Activated naive CD4-positive, alpha-beta T cell treated with anti-CD3 and anti-CD28 coated beads, Interleukin-2, amount 50 U/mL, for 72 hours (primary cell): Measurements from ENCODE around the gene CDR2. TPM values are rescaled to one million over a fixed set of nuclear protein-coding genes. Genes with fewer than 3 reads are reported as not detected.
"Not testable (repeated sequence)": the region's sequence is repeated elsewhere in the genome, so short reads cannot be mapped to it uniquely, and the experiment has no call there.

ENCODE experiments used
- ATAC-seq, 2 donors: fragments of 150-1000 bp; cut with Tn5 transposase; 2 replicates each; pipeline ENCODE4 v1.10.0; 2021; ENCODE audit warnings: mild to moderate bottlenecking in 2 of 2, moderate library complexity in 2 of 2
- DNase-seq, 2 donors: peaks; one replicate each; pipeline ENCODE4 v3.0.0; 2021 to 2022; ENCODE audit warnings: low spot score in 2 of 2
- H3K27ac Mint-ChIP-seq, 2 donors: one replicate each; pipeline ENCODE4 v1.8.0; 2022; ENCODE audit warnings: mild to moderate bottlenecking in 2 of 2, mixed read lengths in 2 of 2
- H3K36me3 Mint-ChIP-seq, 2 donors: one replicate each; pipeline ENCODE4 v1.8.0; 2022; ENCODE audit warnings: mixed read lengths in 2 of 2
- H3K9me3 Mint-ChIP-seq, 2 donors: one replicate each; pipeline ENCODE4 v1.8.0; 2022; ENCODE audit warnings: mixed read lengths in 2 of 2
- total RNA-seq, 2 donors: library from RNA; stranded (reverse); gene quantifications; one replicate each; pipeline ENCODE4 v1.2.3, GENCODE V29; 2022

Gene CDR2
- total RNA-seq, 2 donors from 2014 or later: 26.8 to 44.4 TPM

GRCh38 chr16:22385196-22385595 lies 10.8 kb upstream of the CDR2 start:
- no peaks in the 10 kb centered on the region for H3K9me3 Mint-ChIP-seq
- H3K36me3 Mint-ChIP-seq: no peaks in the 10 kb centered on the region
- DNase-seq: no peak
- H3K27ac Mint-ChIP-seq: no peak overlapping the region
- no peak for ATAC-seq

DNA sequence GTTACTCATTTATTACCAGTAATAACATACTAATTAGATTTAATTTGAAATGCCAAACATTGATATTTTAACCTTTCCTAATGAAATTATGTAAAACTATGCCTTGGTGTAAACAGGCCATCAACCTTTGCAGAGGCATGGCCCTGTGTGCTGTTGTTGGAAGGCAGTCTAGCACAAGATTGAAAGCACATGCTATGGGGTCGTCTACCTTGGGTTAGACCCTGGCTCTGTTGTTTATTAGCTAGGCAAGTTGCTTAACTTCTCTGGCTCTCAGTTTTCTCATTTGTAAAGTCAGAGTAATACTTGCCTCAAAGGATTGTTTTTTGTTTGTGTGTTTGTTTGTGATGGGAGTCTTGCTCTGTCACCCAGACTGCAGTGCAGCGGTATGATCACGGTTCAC lies 9.4 kb upstream of the CDR2 start:
- H3K9me3 Mint-ChIP-seq: no peaks in the 10 kb centered on the region
- DNase-seq (no peak), ATAC-seq (no peak)
- no peaks in the 10 kb centered on the region for H3K36me3 Mint-ChIP-seq
- no peak overlapping the region for H3K27ac Mint-ChIP-seq

GRCh38 chr16:22381392-22381791 lies 7.0 kb upstream of the CDR2 start:
- DNase-seq: no peak
- H3K27ac Mint-ChIP-seq: no peak overlapping the region
- ATAC-seq: no peak
- no peaks in the 10 kb centered on the region for H3K36me3 Mint-ChIP-seq
- H3K9me3 Mint-ChIP-seq: no peaks in the 10 kb centered on the region

DNA sequence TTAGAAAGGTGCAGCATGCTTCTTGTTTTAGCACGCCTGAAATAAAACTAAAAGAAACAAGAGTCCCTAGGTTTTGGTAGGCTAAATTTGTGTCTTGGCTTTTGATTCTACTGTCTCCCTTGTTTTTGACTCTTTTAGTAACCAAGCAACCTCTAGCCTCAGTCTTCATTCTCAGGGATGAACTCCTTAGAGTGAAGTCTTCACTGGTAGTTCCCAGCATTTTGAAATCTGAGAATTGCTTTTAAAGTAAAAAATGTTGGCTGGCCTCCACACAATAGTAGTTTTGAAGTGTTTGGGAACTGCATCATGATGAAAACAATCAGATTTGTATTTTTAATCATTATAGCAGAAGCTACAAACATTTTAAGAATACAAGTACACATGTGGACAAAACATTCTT lies 6.1 kb upstream of the CDR2 start:
- no peak overlapping the region for H3K27ac Mint-ChIP-seq
- H3K9me3 Mint-ChIP-seq: no peaks in the 10 kb centered on the region
- no peak for ATAC-seq

GRCh38 chr16:22379656-22380055 lies 5.2 kb upstream of the CDR2 start:
- Mint-ChIP-seq H3K9me3 (no peaks in the 10 kb centered on the region), H3K36me3 (no peaks in the 10 kb centered on the region), H3K27ac (no peak overlapping the region)
- DNase-seq (no peak), ATAC-seq (no peak)

More for the DNA sequence above, 6.1 kb upstream of the CDR2 start:
- no peaks in the 10 kb centered on the region for H3K36me3 Mint-ChIP-seq
- no peak for DNase-seq

DNA sequence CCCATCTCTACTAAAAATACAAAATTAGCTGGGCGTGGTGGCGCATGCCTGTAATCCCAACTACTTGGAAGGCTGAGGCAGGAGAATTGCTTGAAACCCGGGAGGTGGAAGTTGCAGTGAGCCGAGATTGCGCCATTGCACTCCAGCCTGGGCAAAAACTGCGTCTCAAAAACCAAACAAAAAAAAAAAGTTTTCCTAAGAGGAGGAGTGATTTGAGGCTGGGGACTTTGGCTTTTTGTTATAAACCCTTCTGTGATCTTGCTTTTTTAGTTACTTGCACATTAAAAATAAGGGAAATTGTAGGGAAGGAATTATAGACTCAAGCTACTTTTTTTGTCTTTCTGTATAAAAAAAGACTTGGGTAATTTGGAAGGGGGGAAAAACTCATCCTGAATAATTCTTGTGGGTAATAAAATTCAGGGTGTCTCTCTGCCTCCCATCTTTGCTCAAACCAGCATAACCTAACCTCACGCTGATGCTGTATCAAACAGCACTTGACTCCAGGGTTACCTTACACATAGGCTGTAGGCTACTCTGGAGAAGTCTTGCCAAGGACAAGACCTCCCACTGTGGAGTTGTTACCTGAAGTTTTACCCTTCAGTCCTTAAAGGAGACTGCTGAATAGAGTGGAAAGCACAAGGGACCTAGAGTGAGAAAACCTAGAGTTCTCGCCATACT lies 1.7 kb upstream of the CDR2 start:
- no peak for ATAC-seq
- H3K27ac Mint-ChIP-seq: no peak overlapping the region

DNA sequence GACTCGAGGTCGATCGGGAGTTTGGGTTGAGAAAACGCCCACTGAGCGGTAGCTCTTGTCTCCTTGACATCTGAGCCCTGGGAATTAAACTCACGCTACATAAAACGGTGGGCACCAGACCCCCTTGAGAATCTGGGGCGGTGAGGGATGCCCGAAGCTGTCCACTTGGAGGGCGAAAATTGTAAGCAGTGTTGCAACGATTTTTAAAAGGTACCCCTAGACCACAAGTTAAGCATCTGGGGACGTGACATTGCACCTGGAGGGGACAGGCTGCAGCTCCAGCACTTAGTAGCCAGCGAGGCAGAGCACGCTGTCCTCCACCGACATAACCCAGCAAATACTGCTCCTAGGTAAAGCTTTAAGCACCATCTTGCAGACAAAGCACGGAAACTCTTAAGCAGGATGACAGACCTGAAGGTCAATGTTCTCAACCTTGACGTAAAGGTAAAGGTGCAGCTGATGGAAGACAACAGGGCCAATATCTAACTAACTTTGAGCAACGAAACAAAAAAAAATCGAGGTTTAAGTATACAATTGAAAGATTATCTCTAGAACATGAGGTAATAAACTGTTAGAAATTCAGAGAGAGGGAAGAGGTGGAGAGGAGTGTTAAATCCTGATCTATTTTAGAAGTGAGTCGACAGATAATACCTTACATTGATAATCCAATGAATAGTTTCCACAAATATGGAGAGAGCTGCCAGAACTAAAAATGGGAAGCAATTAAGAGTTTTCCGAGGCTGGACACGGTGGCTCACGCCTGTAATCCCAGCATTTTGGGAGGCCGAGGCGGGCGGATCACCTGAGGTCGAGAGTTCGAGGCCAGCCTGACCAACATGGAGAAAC lies 921 bp upstream of the CDR2 start:
- Mint-ChIP-seq H3K36me3 (peaks cover 7% of the 10 kb centered on the region in 2 donors), H3K27ac (peak overlapping the region; percentile 13 to 97), H3K9me3 (no peaks in the 10 kb centered on the region)
- DNase-seq (no peak), ATAC-seq (no peak)

More for the DNA sequence above, 1.7 kb upstream of the CDR2 start:
- DNase-seq: no peak
- Mint-ChIP-seq H3K9me3 (no peaks in the 10 kb centered on the region), H3K36me3 (peaks cover 7% of the 10 kb centered on the region in 2 donors)

DNA sequence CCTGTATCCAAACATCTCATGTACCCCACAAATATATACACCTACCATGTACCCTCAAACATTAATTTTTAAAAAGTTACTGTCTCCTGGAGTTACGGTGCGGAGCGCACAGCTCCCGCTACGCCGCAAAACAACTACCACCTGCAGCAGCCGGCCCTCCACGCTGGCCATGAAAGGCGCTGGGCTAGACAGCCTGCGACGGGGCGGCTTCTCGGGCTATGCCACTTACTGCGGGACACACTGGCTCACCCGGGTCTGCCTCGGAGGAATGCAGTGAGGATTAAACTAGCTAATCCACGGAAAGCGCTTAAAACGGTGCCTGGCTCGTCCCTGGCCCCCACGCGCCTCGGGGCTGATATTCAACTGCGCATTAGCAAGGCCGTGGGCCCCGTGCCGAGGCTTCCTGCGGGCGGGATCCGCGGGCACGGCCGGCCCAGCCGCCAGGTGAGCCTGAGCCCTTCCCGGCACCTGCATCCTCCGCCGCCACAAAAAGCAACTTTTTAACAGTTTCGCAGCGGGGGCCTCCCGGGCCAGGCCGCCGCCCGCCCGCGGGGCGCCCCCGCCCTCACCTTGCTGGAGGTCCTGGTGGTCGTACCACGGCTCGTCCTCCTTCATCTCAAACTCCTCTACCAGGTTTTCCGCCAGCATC lies 633 bp downstream of the CDR2 start:
- peak; percentile 46 to 61 for DNase-seq
- Mint-ChIP-seq H3K36me3 (peaks cover 7% of the 10 kb centered on the region in 2 donors), H3K27ac (peak overlapping the region; percentile 96 to 97), H3K9me3 (no peaks in the 10 kb centered on the region)
- ATAC-seq: peak; percentile 10 to 11

GRCh38 chr16:22372882-22373661 lies 1.3 kb downstream of the CDR2 start:
- H3K27ac Mint-ChIP-seq: peak overlapping the region; percentile 96 to 97
- DNase-seq (peak in 1 of 2 donors; percentile 20), ATAC-seq (peak in 1 of 2 donors; percentile 11)
- H3K9me3 Mint-ChIP-seq: no peaks in the 10 kb centered on the region
- H3K36me3 Mint-ChIP-seq: peaks cover 7% of the 10 kb centered on the region in 2 donors

GRCh38 chr16:22370038-22370820 lies 4.2 kb downstream of the CDR2 start:
- ATAC-seq: no peak
- H3K36me3 Mint-ChIP-seq: peaks cover 7 to 24% of the 10 kb centered on the region in 2 donors
- DNase-seq: no peak
- H3K9me3 Mint-ChIP-seq: peaks cover 0 to 9% of the 10 kb centered on the region in 2 donors
- H3K27ac Mint-ChIP-seq: no peak overlapping the region

DNA sequence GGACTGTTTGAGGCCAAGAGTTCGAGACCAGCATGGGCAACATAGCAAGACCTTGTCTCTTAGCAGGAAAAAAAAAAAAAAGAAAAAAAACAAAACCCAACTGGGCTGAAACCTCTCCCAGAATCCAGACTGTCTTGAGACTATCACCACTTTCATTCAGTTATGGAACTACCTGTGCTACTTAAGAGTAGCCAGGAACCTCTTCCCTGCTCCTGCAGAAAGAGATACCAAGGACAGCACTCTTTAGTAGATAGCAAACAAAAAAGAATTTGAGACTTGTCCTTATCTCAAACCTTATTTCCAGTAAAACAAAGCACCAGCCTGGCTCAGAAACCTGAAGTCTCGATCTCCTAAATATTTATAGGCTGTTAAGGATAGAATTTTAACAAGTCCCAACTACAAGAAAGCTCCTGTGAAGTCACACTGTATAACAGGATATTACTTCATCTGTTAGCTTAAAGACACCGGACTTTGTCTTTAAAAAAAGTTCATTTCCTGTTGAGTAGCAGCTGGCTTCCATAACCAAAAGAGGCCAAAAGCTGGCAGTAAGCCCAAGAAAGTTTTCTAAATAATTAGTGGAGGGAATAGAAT lies 5.1 kb downstream of the CDR2 start:
- no peak for ATAC-seq
- peaks cover 0 to 9% of the 10 kb centered on the region in 2 donors for H3K9me3 Mint-ChIP-seq
- peaks cover 7 to 31% of the 10 kb centered on the region in 2 donors for H3K36me3 Mint-ChIP-seq
- H3K27ac Mint-ChIP-seq: peak overlapping the region; percentile 25 to 36
- DNase-seq: no peak

GRCh38 chr16:22368200-22368826 lies 6.1 kb downstream of the CDR2 start:
- Mint-ChIP-seq H3K36me3 (peaks cover 2 to 35% of the 10 kb centered on the region in 2 donors), H3K27ac (peak overlapping the region; percentile 25 to 68)
- ATAC-seq: peak in 1 of 2 donors; percentile 19
- not testable (repeated sequence) for DNase-seq, H3K9me3 Mint-ChIP-seq

GRCh38 chr16:22366889-22367288 lies 7.5 kb downstream of the CDR2 start:
- peaks cover 0 to 47% of the 10 kb centered on the region in 2 donors for H3K36me3 Mint-ChIP-seq
- H3K9me3 Mint-ChIP-seq: peaks cover 0 to 9% of the 10 kb centered on the region in 2 donors
- DNase-seq (no peak), ATAC-seq (no peak)
- no peak overlapping the region for H3K27ac Mint-ChIP-seq

- H3K36me3 Mint-ChIP-seq: peaks cover 0 to 49% of the 10 kb centered on the region in 2 donors
- DNase-seq: no peak
- peak overlapping the region in 1 of 2 donors; percentile 78 for H3K27ac Mint-ChIP-seq
- ATAC-seq: no peak
- peaks cover 0 to 9% of the 10 kb centered on the region in 2 donors for H3K9me3 Mint-ChIP-seq
These were observed 8.0 kb downstream of the CDR2 start for GRCh38 chr16:22366371-22366770.

- Mint-ChIP-seq H3K36me3 (peaks cover 0 to 56% of the 10 kb centered on the region in 2 donors), H3K27ac (no peak overlapping the region), H3K9me3 (peaks cover 0 to 9% of the 10 kb centered on the region in 2 donors)
- ATAC-seq (no peak), DNase-seq (no peak)
These were observed 10.2 kb downstream of the CDR2 start for GRCh38 chr16:22364241-22364640.
